Activated T-cell treated with anti-CD3 and anti-CD28 coated beads for 24 hours (primary cell): Measurements from ENCODE around the gene DTNB.

Source experiments
- DNase-seq: peaks from one replicate; pipeline ENCODE4 v3.0.0-alpha.2; 2020; ENCODE audit warnings: low read depth

Gene DTNB

DNA sequence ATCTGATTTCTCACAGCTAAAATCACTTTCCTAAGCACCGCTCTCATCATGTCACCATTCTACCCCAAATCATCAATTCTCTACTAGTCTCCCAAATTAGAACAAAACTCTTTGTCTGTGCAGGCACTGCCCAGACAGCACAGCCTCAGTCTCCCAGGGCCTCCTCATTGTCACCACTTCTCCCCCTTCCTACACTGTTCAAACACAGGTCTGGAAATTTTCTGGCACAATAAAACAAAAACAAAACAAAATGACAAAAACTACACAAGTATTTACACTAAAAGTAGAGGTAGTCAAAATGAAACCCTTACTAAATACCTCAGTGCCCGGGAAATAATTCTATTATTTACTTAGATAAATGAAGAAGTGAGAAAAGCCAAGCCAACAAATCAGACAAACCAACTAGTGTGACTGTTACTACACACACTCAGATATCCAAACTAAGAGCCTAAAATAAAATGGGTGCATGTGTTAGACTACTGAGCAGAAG, 175.4 kb downstream of the DTNB start:
- no peak for DNase-seq

DNA sequence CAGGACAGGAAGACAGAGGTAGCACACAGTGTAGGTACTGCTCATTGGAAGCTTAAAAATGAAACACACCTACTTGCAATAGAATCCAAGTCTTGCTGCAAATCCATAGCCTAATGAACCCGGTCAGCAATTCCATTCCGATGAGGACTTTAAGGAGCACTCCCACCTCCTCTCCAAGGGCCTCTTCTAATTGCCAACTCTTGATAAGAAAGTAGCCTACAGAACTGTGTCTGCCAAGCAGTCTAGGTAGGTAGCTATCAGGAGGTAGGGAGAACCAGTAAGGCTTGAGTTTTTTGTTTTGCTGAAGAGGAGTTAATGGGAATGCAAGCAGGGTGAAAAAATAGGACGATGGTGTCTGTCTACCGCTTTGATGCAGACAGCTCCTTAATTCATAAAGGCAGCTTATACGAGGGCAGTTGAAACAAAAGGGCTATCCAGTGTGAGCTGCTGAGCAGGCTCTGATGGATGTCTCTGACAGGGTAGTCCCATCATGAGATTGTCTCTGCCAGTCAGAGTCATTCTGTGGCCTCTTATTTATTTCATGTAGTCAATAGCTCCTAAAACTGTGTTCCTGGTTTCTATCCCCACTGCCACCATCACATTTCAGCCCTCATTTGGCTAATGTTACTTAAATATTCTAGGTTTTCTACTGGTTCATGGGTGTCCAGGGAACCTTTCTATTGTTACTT, 176.0 kb downstream of the DTNB start:
- no peak for DNase-seq

DNA sequence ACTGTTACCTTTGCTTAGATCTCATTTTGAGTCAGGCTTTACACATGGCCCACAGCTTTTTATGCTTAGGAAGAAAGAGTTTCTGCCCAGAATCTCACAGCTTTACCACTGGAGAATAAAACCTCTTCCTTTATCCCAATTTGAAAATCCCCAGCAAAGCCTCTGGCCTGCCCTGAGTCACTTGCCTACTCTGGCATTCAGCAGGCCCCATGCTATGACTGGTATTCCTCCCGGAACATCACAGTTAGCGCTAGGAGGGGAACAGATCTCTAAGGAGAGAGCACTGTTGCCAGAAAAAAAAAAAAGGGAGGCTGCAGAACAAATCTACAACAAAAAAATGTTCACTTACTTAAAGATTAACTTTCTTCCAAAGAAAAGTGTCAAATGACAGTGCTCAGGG, 178.8 kb downstream of the DTNB start:
- no peak for DNase-seq

DNA sequence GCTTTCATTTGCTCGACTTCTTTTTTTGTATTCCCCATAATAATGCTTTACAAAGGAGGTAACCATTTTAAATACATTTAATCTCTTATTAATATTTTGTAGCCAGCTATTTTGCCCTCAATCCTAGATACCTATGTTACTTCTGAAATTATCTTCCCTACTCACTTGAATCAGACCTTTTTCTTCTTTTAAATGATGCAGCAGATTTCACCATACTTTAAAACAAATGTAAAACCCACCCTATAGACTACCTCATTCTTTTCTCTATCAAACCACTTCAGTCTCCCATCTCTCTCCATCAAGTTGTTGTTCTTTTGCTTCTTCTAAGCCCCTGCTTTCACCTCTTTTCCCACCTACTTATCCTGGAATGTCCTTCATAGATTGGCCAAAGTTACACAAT, 180.2 kb downstream of the DTNB start:
- DNase-seq = no peak

DNA sequence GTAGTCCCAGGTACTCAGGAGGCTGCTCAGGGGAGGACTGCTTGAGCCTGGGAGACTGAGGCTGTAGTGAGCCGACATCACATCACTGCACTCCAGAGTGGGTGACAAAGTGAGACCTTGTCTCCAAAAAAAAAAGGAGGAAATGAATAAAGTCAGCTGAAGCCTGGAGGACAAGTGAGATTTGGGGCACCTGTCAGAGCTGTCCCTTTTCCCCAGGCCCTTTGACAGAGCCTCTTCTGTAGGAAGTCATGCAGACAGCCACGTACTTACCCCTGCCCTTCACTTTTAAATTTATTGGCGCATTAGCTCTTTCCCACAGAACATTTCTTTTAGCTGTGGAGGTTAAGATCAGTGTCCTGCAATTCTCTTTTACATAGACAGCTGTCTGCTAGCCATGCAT, 180.7 kb downstream of the DTNB start:
- no peak for DNase-seq

DNA sequence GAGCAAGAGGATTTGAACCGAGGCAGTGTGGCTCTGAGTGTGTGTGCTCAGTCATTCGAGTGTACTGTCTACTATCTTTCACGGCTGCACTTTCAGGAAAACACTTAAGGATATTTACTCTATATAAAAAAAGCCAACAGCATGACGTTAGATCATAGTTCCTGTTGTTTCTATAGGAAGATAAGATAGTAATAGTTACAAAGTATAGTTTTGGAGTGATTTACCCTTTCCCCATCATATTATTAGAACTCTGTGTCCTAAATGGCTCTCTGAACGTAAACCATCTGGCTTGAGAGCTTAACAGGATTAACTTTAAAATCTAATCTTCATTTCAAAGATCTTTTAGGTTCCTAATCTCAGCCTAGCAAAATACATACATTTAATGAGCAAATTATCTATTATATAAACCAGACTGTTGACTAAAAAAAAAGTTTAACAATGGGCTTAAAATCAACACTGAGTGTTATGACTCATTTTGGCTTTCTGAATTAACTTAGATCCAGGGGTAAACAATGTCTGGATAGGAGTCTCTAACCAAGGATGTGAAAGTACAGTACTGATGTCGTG, 181.3 kb downstream of the DTNB start:
- no peak for DNase-seq

DNA sequence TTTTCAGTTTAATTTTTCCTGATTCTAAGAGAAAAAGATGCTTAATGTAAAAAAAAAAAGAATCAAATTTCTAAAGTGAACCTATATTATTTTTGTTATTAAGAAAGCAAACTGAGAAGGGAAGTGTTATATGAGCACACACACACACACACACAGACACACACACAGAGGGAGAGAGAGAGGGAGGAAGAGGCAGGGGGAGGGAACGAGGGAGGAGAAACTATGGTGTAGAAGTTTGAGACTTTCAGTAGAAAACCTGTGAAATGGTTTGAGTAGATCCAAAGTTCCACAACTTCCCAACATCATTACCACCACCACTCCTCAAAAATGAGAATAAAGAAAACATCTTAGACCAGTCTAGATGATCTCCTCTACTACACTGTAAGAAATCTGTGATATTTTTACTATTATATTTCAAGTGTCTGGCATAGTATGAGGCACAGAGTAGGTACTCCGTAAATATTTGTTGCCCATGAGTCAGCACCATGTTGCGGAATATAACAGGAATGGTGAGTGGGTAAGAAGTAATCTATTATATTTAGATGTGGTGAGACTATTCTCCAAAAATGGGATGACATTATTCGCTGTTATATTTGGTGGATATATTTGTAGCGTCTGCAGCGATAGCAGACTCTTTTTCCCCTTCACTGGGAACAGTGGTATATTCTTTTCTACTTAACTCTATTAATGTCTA, 182.2 kb downstream of the DTNB start:
- DNase-seq = no peak

DNA sequence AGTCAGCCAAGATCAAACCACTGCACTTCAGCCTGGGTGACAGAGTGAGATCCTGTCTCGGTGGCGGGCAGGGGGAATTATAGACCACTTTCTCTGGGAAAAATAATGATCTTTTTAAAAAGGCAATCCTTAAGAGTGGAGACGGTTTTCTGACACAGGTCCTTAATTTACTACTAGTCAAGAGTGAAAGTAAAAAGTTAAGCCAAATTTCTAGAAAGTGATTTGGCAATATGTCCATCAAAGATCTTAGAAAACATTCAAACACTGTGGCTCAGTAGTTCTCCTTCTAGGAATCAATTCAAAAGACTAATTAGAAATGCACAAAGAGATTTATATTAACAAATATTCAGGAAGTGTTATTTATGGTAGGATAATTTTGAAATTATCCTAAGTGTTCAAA, 183.2 kb downstream of the DTNB start:
- no peak for DNase-seq

DNA sequence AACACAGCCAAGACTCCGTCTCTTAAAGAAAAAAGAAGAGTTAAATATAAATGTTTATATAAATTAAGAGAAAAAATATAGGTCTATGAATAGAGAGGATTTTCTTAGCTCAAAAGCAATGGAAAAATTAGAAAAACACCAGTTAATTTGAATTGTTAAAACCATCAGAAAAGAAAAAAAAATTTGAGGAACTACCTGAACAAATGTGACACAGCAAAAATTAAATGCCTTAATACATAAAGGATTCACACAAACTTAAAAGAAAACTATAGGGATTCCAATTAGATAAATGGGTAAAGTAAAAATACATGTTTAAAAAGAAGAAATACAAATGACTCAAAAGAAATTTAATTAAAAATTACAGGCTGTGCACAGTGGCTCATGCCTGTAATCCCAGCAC, 183.7 kb downstream of the DTNB start:
- no peak for DNase-seq

DNA sequence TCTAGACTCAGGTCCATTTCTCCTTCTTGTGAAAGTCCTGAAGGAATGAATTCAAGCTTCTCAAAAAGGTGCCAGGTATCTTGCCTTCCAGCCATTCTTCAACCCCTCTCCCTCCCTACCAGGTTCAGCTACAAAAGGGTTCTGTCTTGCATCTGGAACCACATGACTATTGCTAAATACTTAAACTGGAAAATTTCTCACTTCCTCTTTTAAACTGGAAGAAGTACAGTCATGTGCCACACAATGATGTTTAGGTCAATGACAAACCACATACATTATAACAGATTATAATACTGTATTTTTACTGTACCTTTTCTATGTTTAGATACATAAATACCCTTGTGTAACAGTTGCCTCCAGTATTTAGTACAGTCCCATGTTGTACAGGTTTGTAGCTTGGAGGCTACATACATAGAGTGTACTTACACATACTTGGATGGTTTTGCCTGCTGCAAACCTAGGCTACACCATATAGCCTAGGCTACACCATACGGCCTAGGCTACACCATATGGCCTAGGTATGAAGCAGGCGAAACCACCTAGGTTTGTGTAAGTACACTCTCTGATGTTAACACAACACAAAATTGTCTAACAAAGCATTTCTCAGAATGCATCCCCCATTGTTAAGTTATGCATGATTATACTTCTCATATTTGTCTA, 189.6 kb downstream of the DTNB start:
- DNase-seq = no peak

DNA sequence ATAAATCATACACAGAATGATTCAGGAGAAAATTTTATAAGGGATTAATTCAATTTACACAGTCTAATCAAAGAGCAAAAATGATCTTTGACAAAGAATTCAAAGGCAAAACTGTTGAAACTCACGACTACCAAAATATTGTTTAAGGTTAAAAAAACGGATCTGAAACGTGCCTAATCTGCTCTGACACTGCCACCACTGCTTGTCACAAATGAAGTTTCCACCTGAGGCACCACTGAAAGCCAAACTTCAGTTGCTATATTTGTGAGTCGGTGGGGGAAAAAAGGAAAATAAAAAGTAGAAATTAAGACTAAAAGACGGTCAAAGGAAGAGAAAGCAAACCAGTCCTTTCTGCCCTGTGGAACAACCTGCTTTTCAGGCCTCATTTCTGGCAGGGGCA, 191.0 kb downstream of the DTNB start:
- no peak for DNase-seq

DNA sequence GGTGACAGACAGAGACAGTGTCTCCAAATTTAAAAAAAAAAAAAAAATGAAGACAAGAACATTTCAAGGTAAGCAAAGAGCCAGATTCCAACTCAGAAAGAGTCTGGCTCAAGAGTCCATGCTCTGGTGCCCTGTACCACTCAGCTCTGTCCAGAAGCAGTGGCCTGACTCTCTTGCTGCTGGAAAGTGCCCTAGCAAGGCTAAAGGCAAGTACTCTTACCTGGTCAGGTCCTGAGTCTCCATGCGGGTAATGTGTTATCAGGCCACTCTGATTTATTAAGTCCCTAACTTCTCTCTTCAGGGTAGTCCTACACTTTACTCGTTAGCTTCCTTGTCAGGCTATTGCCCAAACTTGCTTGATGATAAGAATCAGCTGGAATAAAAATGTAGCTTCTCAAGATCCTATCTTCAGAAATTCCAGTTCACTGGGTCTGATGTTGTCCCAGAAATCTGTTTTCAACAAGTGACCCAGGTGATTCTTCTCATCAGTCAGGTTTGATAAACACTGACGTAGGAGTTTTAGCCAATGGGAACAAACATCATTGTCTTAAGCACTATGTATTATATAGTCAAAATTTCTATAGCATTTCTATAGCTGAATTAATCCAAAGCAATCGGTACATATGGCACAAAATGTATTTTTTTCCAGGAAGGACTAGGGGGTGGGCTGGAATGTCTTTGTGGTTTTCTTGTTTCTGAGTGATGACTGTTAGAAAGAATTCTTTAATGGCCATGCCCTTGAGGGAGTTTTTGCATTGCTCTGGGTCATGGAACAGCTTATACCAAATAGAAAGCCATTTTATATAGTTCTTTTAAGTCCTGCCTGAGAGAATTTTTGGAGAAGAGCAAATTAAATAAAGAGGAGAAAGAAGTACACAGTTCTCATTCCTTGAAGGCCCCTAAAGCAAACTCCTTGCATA, 191.7 kb downstream of the DTNB start:
- no peak for DNase-seq

DNA sequence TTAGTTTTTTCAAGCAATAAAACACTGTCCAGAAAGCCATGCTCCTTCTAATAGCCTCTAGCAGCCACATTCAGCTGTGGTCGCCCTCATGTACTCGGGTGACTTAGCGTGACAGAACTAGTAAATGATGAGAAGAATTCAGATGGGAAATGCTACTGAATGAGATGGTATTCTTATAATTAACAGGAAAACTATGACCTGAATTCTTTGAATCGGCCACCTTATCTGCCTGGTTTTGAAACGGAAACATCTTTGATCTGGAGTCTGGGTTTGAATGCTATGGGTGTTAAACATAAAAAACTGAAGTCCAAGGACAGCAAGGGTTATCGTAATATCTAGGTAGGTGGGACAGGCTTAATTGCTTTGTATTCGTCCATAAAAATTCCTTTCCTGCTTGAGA, 192.8 kb downstream of the DTNB start:
- no peak for DNase-seq

DNA sequence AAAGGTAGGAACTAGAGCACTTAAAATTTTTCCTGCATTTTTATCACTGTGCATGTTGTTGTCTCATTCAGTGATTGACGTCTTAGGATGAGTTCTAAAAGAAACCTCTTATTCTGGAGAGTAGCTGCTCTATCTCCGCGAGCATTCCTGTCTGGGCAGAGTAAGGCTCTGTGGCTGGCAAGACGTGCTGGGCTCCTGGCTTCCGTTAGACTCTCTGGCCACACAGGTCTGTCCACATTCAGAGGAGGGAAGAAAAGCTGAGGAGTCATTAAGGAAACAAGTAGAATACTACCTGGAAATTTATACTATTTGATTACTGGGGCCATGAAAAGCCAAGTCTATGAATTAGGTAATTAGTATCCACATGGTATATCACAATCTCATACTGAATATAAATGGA, 193.6 kb downstream of the DTNB start:
- DNase-seq = no peak

DNA sequence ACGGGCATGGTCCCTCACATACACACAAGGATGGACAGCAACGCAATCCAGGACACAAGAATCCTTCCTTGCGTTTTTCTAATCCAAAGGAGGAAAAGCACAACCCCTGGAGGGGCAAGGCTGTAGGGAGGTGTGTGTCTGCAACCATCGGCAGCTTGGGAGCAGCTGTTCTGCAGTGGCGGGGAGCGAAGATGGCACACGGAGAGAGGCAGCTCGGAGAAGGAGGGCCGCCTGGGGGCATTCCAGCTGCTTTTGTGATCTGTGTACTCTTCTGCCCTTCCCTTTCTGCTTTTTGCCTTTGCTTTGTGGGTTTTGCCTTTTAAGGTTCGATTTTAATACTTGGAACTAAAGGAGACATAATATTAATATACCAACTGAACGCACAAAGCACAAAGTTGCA, 194.6 kb downstream of the DTNB start:
- no peak for DNase-seq

DNA sequence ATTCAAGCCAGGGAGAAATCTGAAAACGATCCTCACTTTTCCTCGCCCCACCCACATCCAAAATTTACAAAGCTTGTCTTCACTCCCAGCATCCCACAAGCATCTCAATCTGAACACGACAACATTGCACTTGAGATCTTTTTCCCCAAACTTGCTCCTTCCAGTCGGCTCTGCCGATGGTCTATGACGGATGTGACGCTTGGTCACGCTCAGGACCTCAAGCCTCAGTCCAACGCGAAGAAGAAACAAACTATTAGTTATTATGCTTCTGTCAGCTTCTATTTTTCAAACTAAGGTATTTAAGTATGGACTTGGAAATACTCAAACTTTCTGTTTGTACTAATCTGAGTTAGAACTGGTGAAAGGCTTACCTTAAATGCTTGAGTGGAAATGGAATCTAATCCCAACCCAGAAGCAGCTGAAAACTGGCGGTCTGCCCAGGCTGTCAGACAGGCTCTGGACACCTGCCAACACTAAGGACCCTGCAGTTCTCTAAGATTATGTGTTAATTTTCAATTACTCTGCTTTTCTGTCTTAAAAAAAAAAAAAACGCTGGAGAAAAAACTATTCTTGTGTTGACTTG, 199.5 kb downstream of the DTNB start:
- DNase-seq = no peak

DNA sequence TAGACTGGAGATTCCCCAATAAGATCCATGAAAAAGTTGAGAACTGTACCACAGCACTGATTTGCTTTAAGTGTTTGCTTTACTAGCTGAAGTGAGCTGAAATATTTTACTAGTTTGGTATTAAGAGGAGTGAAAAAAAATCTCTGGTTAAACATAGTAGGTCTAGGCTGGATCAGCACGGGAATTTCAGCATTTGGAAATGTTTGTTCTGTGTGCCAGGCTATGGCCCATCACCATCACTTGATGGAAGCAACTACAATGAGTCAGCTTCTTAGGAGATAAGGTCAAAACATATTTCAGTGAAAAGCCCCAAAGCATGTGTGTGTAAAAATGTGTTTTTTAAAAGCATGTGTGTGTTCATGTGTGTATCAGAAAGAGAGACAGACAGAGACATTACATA, 200.2 kb downstream of the DTNB start:
- no peak for DNase-seq

DNA sequence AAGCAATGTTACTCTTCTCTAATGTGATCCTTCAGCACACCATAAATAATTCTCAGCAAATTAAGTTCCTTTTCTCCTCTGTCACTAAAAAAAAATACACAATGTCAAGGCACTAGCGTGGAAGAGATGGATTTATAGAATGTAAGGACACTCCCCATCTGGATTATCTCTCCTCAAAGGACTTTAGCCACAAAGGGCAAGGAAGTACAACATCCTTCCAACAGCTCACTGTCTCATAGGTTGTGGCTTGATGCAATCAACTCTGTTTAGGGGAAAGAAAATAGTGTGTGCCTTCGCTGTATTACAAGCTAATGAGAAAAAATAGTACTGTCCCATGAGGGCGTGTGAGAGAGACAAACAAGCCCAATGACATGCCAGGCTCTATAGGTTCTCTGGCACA, 202.6 kb downstream of the DTNB start:
- no peak for DNase-seq

DNA sequence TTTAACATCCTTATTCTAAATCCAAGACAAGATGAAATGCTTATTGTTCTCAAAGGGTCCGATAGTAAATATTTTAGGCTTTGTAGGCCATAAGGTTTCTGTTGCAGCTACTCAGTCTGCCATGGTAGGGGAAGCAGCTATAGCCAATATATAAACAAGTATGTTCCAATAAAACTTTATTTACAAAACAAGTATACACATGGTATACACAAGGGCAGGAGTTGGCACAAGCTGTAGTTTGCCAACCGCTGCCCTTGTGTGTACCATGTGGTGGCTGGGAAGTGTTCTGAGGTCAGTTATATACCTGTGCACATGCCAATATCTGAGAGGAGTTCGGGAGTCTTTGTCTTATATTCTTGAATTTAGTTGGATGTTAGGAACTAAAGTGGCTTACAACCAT, 205.6 kb downstream of the DTNB start:
- DNase-seq = no peak

DNA sequence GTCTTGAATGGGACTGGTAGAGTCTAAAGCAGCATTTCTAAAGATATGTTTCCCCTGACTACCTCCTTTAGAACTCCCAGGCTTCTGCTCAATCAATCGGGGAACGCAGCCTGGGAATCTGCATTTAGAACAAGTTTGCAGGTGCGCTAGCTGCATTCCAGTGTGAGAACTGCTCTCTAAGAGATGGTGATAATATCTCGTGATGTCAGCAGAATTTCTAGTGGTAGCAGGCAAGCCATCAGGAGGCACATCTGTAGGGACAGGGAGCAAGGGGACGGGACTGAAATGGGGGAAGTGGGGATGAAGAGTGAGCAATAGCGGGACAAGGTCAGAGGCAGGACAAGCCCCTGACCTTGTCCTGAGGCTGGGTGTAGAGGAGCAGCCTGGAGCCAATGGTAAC, 211.4 kb downstream of the DTNB start:
- no peak for DNase-seq

DNA sequence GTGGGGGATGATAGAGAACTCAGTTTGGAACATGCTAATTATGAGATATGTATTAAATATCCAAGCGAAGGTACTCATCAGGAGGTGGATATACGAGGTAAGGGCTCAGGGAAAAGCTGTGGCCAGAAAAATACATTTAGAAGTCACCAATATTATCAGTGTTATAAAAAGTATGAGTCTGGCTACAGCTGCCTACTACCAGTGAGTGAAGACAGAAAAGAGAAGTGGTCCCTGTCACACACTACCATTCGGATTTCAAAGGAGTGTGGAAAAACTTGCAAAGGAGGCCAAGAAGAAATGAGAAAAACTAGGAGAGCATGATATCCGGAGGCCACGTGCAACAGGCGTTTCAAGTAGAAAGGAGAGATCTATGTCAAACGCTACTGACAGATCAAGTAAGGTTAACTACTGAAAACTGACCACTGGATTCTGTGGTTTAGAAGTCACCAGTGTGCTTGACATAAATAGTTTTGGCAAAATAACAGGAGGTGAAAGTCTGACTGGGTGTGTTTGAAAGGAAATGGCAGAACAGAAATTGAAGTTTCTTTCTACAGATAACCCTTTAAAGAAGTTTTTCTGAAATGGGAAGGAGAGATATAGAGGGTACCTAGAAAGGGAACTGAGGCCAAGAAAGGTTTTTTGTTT, 213.0 kb downstream of the DTNB start:
- DNase-seq = no peak
